K562 (cell line): Measurements from ENCODE around the gene ARMC12. TPM values are rescaled to one million over a fixed set of nuclear protein-coding genes. Genes with fewer than 3 reads are reported as not detected.

Source experiments
- ATAC-seq: fragments of 200-7000 bp; cut with Tn5 transposase; 3 replicates; pipeline ENCODE4 v1.9.1; 2020; ENCODE audit warnings: moderate library complexity
- BruUV-seq: library from RNA; stranded (reverse); fragments of 400-500 nt; replicated peaks from 2 replicates; lab custom pipeline; 2021; lab: Mats Ljungman, UMichigan
- CTCF ChIA-PET: fragments of 300-600 bp; formaldehyde crosslinking; extraction: SDS; loops from one replicate; lab custom pipeline; 2021; ENCODE audit warnings: low intra/inter-chr PET ratio; lab: Yijun Ruan, JAX
- POLR2A ChIA-PET: fragments of 300-600, 350-650 bp; sonication (Branson Sonifier 250); formaldehyde crosslinking; extraction: SDS; loops from one replicate; lab custom pipeline; 2021; ENCODE audit warnings: antibody characterized with exemption, inconsistent platforms; lab: Yijun Ruan, JAX
- DNase-seq, 4 experiments: peaks; one replicate each; pipeline versions ENCODE4 v3.0.0 to v3.0.0-alpha.2; 2011 to 2018; ENCODE audit warnings: low spot score in 3 of 4, mixed read lengths in 3 of 4; ENCODE audit errors: extremely low read depth in 1 of 4
- FAIRE-seq: peaks from 2 replicates; lab custom pipeline; 2011; peaks lifted over from hg19 to GRCh38; lab: Jason Lieb, UNC
- H2AFZ ChIP-seq: 2 replicates; pipeline ENCODE4 v1.6.0; 2011; ENCODE audit warnings: low read depth, low read length, control low read depth, inconsistent platforms
- H3K27ac ChIP-seq: fragments of 200-600 bp; 3 replicates; pipeline ENCODE4 v1.8.0; 2011; ENCODE audit warnings: low read depth, mild to moderate bottlenecking, control low read depth, inconsistent platforms, low read length, moderate library complexity, mixed read lengths; ENCODE audit errors: extremely low read depth
- H3K27me3 ChIP-seq, 2 experiments: fragments of 300-600 bp in 1 of 2; 2 replicates in 1 of 2; 3 replicates in 1 of 2; pipeline versions ENCODE4 v1.6.0 to v1.8.0; 2011; ENCODE audit warnings: inconsistent platforms in 2 of 2, low read length in 2 of 2, mild to moderate bottlenecking in 1 of 2, mixed read lengths in 1 of 2, moderate library complexity in 1 of 2; ENCODE audit not compliant: control insufficient read depth in 2 of 2, insufficient read depth in 2 of 2
- H3K36me3 ChIP-seq: fragments of 300-600 bp; 3 replicates; pipeline ENCODE4 v1.8.0; 2011; ENCODE audit warnings: mild to moderate bottlenecking, low read length, inconsistent platforms; ENCODE audit not compliant: control insufficient read depth, insufficient read depth
- H3K4me1 ChIP-seq, 2 experiments: fragments of 200-600 bp in 1 of 2; replicated peaks in 1 of 2; 2 replicates in 1 of 2; 3 replicates in 1 of 2; pipeline versions ENCODE4 v1.5.1 to v1.8.0; 2011; ENCODE audit warnings: inconsistent platforms in 2 of 2, low read length in 2 of 2, mild to moderate bottlenecking in 1 of 2, mixed read lengths in 1 of 2, moderate library complexity in 1 of 2; ENCODE audit not compliant: control insufficient read depth in 2 of 2, insufficient read depth in 2 of 2
- H3K4me2 ChIP-seq: 2 replicates; pipeline ENCODE4 v1.6.1; 2011; ENCODE audit warnings: low read length, control low read depth, inconsistent platforms, mixed read lengths; ENCODE audit not compliant: insufficient read depth
- H3K4me3 ChIP-seq: fragments of 200-600 bp; sonication (generic), shearing (Covaris generic); 2 replicates; pipeline ENCODE4 v1.5.1; 2016; ENCODE audit warnings: control low read depth, inconsistent platforms
- H3K79me2 ChIP-seq: fragments of 200-600 bp; 3 replicates; pipeline ENCODE4 v1.8.0; 2011; ENCODE audit warnings: low read length, inconsistent platforms; ENCODE audit not compliant: control insufficient read depth, insufficient read depth
- H3K9ac ChIP-seq, 2 experiments: 2 replicates each; pipeline versions ENCODE4 v1.6.0 to v1.6.1; 2011; ENCODE audit warnings: low read depth in 2 of 2, low read length in 2 of 2, control low read depth in 1 of 2, inconsistent platforms in 1 of 2, mild to moderate bottlenecking in 1 of 2, mixed read lengths in 1 of 2; ENCODE audit not compliant: insufficient read depth in 1 of 2
- H3K9me1 ChIP-seq: one replicate; pipeline ENCODE4 v1.6.0; 2011; ENCODE audit warnings: inconsistent platforms, mild to moderate bottlenecking, low read length, moderate library complexity; ENCODE audit not compliant: control insufficient read depth, insufficient read depth
- H3K9me3 ChIP-seq: replicated peaks from 2 replicates; pipeline ENCODE4 v1.5.1; 2011; ENCODE audit warnings: low read depth, low read length, inconsistent platforms; ENCODE audit not compliant: control insufficient read depth, insufficient read depth
- H4K20me1 ChIP-seq: replicated peaks from 2 replicates; pipeline ENCODE4 v1.6.1; 2011; ENCODE audit warnings: low read length, inconsistent platforms, mixed read lengths; ENCODE audit not compliant: control insufficient read depth, insufficient read depth
- ELK3 ChIP-seq: fragments of 450-650 bp; formaldehyde crosslinking; IDR thresholded peaks from 2 replicates; pipeline ENCODE4 v1.4.0; 2020; ENCODE audit warnings: mild to moderate bottlenecking
- HNRNPK ChIP-seq: fragments of 200-400 bp; formaldehyde crosslinking; IDR thresholded peaks from one replicate; pipeline ENCODE4 v1.6.1; 2018; ENCODE audit warnings: mild to moderate bottlenecking, low read depth, low read length; ENCODE audit not compliant: poor library complexity, severe bottlenecking
- HNRNPL ChIP-seq: fragments of 200-400 bp; formaldehyde crosslinking; IDR thresholded peaks from 2 replicates; pipeline ENCODE4 v1.6.1; 2017; ENCODE audit warnings: low read depth, mild to moderate bottlenecking, low read length
- PHF8 ChIP-seq: fragments of 200-600 bp; sonication (generic); IDR thresholded peaks from 2 replicates; pipeline ENCODE4 v1.6.1; 2012; ENCODE audit warnings: mixed run types, mild to moderate bottlenecking, inconsistent platforms, low read length, moderate library complexity, borderline replicate concordance
- SMAD1 ChIP-seq: fragments of 150-350 bp; IDR thresholded peaks from 2 replicates; pipeline ENCODE4 v1.6.1; 2014; ENCODE audit warnings: low read length, low read depth; ENCODE audit not compliant: partially characterized antibody
- TARDBP ChIP-seq: fragments of 450-650 bp; IDR thresholded peaks from 2 replicates; pipeline ENCODE4 v1.6.1; 2016
- THRA ChIP-seq: fragments of 450-650 bp; IDR thresholded peaks from 2 replicates; pipeline ENCODE4 v1.6.1; 2017; ENCODE audit warnings: mild to moderate bottlenecking, moderate library complexity
- TRIM25 ChIP-seq: fragments of 450-650 bp; IDR thresholded peaks from 2 replicates; pipeline ENCODE4 v1.7.0; 2016; ENCODE audit warnings: borderline replicate concordance
- TSC22D4 ChIP-seq: fragments of 450-650 bp; IDR thresholded peaks from 2 replicates; pipeline ENCODE4 v1.6.1; 2016; ENCODE audit warnings: missing genetic modification characterization, missing biosample characterization, control low read depth
- ZNF592 ChIP-seq: fragments of 450-650 bp; IDR thresholded peaks from 2 replicates; pipeline ENCODE4 v1.6.1; 2017; ENCODE audit warnings: antibody characterized with exemption, mild to moderate bottlenecking
- WGBS: fragments of 100-300 bp; shearing (Covaris generic); methylation state at CpG from one replicate; pipeline ENCODE4 v1.1.6; 2016; ENCODE audit warnings: low coverage, mixed read lengths; ENCODE audit not compliant: insufficient coverage; ENCODE audit errors: missing lambda C conversion rate; 5-methylcytosine and 5-hydroxymethylcytosine counted together
- in situ Hi-C: fragments of 300-500 bp; cut with MboI; formaldehyde crosslinking; loops from 4 replicates; pipeline ENCODE4 v1.15.0; 2018; ENCODE audit warnings: inconsistent platforms, mixed read lengths
- intact Hi-C: fragments of 100-400 bp; cut with micrococcal nuclease; formaldehyde crosslinking; loops from 2 replicates; pipeline ENCODE4 v1.14.2; 2022
- polyA plus RNA-seq, 8 experiments: library from polyadenylated mRNA; depleted of rRNA in 4 of 8; stranded (reverse) in 5 of 8; unstranded in 3 of 8; fragments of >200 nt; fragmentation: Nextera tagmentation in 2 of 8; fragmentation: Illumina TruSeq in 1 of 8; extraction: Ambion mirVana in 2 of 8; extraction: Trizol in 1 of 8; gene quantifications; 2 replicates each; pipeline versions ENCODE4 v1.2.1 to v1.2.3, GENCODE V29; 2011 to 2014; ENCODE audit warnings: inconsistent platforms in 1 of 8, missing spikeins in 1 of 8
- total RNA-seq, 7 experiments: library from RNA; depleted of rRNA in 6 of 7; stranded (reverse); fragments of >200 nt in 6 of 7; fragmentation: Illumina TruSeq in 2 of 7; extraction: Trizol in 2 of 7; gene quantifications; 2 replicates each; pipeline versions ENCODE4 v1.2.1 to v1.2.3, GENCODE V29; 2011 to 2021; ENCODE audit warnings: low replicate concordance in 1 of 7

The ARMC12 gene
- total and polyA plus RNA-seq, 9 of the 15 experiments (the other 6 are each of a cell fraction or from before 2014, with no cell fraction given), result 0.09 to 0.58 (median 0.31) TPM; not detected in 3

DNA sequence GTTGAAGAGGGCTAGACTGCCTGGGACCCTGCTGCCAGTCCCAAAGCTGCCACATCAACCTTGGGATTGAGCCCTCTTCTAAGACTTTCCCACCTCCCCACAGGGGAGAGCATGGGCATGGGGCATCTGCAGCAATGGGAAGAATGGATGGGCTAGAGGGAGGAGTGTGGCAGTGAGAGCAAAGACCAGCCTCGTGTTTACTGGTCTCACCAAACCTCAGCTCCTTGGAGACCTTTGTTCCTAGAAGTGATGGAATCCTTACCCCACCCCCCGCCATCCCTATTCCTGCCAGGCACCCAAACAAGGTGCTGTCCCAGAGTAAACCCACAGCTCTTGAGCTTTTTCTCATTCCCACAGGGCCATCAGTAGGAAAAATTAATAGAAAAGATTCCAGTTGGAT is 20.0 kb upstream of the ARMC12 start (continued):
- TF ChIP-seq SMAD1 (no peak), TARDBP (no peak), HNRNPL (no peak), THRA (no peak)

DNA sequence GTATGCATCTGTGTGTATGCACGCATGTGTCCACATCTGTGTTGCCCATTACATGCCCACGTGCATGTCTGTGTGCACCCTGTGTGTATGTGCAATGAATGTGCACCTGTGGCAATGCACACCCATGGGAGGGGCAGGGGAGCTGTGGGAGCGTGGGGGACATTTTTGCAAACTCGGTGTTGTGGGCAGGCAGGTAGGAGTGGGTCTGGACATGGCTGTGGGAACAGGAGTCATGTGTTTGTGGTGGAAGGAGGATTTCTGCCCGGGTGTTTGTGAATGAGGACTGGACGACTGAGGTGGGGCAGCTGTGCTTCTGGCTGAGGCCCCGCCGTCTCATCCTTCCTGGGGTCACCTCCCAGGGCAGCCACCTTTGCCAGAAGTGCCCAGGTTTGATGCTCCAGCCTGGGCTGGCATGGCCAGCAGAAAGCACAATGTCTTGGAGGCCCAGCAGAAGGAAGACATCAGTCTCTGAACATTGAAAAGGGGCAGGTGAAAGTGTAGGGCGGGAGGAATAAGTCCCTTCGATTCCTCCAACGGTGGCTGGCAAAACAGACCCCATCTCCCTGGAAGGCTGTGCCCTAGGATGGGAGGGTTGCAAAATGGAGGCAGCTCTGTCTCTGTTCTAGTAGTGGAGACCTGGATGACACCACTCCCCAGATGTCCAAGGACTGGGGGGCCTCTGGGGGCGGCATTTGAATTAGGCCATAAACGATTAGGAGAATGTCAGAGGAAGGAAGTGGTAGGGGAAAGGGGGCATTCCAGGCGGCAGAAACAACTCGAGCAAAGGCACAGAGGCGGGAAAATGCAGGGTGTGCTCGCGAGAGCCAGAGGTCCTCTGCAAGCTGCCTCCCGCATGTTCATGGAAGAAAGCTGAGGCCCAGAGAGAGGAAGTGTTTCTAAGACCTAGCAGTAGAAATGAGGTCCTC is 19.1 kb upstream of the ARMC12 start:
- Histone ChIP-seq H4K20me1 (no peaks in the 10 kb centered on the region), H3K27ac (no peak overlapping the region), H3K36me3 (no peaks in the 10 kb centered on the region), H3K4me3 (no peak overlapping the region)
- CTCF ChIA-PET, result no interaction called here
- intact Hi-C loops, result no loop called here
- in situ Hi-C loops, result no loop called here
- POLR2A ChIA-PET, result interaction anchor here (0.7 to 1.0 kb wide), 2 partner anchors 10 to 15 kb away, joined by 3 to 4 read pairs; no protein-coding TSS in a partner anchor
- TF ChIP-seq ZNF592 (0 out of 2 replicates have a peak, but pooled peaks have one; percentile 23), ELK3 (CRISPR knock-in tag) (no peak), PHF8 (no peak), HNRNPK (no peak), TRIM25 (no peak), TSC22D4 (no peak)
- TF ChIP-seq, all 486 proteins: peak for 1
- Histone ChIP-seq H3K4me2 (no peak overlapping the region), H3K4me1 (peaks cover 22 to 23% of the 10 kb centered on the region in 2 experiments; a peak in 4 of 5 replicates), H3K9me3 (no peaks in the 10 kb centered on the region), H2AFZ (no peak overlapping the region; the same call in 1 of the 2 replicates), H3K9me1 (no peaks in the 10 kb centered on the region), H3K27me3 (0 out of 5 replicates have a peak, but pooled peaks cover 0 to 4% of the 10 kb centered on the region in 2 experiments), H3K79me2 (no peaks in the 10 kb centered on the region), H3K9ac (peak overlapping the region in 1 of 2 experiments; percentile 38; a peak in 2 of 4 replicates)
- DNase-seq (peak in 1 of 4 experiments; percentile 11), ATAC-seq (no peak), FAIRE-seq (no peak)
- no TSS peak for BruUV-seq
- WGBS, result 56% methylated on average over 19 of the region's 19 CpGs
